Stomach (tissue), 4 donors: ENCODE results near the gene MTCL3.

ENCODE experiments used
- CTCF ChIP-seq, 7 experiments: fragments of 450-650 bp in 4 of 7; fragments of 200-600 bp in 3 of 7; sonication (generic) in 3 of 7; IDR thresholded peaks; one replicate each; pipeline ENCODE4 v1.5.1; 2016 to 2019; ENCODE audit warnings: antibody characterized with exemption in 7 of 7, control low read depth in 2 of 7, mild to moderate bottlenecking in 1 of 7
- EP300 ChIP-seq: sonication (generic); formaldehyde crosslinking; IDR thresholded peaks from one replicate; pipeline ENCODE4 v1.6.1; 2017; ENCODE audit warnings: antibody characterized with exemption
- POLR2A ChIP-seq, 4 donors: fragments of 450-650 bp; IDR thresholded peaks; one replicate each; pipeline ENCODE4 v1.6.1; 2016; ENCODE audit warnings: antibody characterized with exemption in 4 of 4, control low read depth in 2 of 4, mild to moderate bottlenecking in 1 of 4, moderate library complexity in 1 of 4

- TF ChIP-seq POLR2A (IDR thresholded peaks at IDR 0.05), result no peak
- no peak for TF ChIP-seq CTCF (IDR thresholded peaks at IDR 0.05)
- TF ChIP-seq EP300, result no peak
Measured at GRCh38 chr6:127452803-127453202, 66.3 kb downstream of the MTCL3 start.
